ENCODE measurements around the gene ADGRL3. TPM values are rescaled to one million over a fixed set of nuclear protein-coding genes. Genes with fewer than 3 reads are reported as not detected.

Gene ADGRL3
- total RNA-seq, 2 experiments from 2014 or later = not detected

- Histone ChIP-seq H3K4me1 (ENCODE audit: insufficient read depth, low read length, poor library complexity, severe bottlenecking) (no peaks in the 10 kb centered on the region), H3K4me2 (ENCODE audit: low read length) (no peak overlapping the region), H3K9me2 (ENCODE audit: insufficient read depth, low read length) (no peaks in the 10 kb centered on the region), H3K79me2 (ENCODE audit: insufficient read depth, low read depth, low read length) (no peaks in the 10 kb centered on the region), H3K27ac (ENCODE audit: low read depth, low read length, poor library complexity, severe bottlenecking) (no peak overlapping the region), H4K20me1 (ENCODE audit: insufficient read depth, low read length) (no peaks in the 10 kb centered on the region), H2AFZ (ENCODE audit: low read length) (no peak overlapping the region), H3K9me3 (ENCODE audit: low read length) (no peaks in the 10 kb centered on the region), H3K36me3 (ENCODE audit: insufficient read depth, low read length) (no peaks in the 10 kb centered on the region), H3K4me3 (ENCODE audit: low read depth, low read length, poor library complexity, severe bottlenecking) (no peak overlapping the region)
- TF ChIP-seq EZH2phosphoT487 (IDR thresholded peaks at IDR 0.05; ENCODE audit: borderline replicate concordance, low read depth, low read length) (no peak), CTCF (conservative IDR thresholded peaks at IDR 0.05; ENCODE audit: low read length) (no peak)
- DNase-seq (ENCODE audit: low spot score) = no peak
- no TSS peak for BruUV-seq (replicated peaks)
- ChIA-PET POLR2A (no interaction called here), CTCF (ENCODE audit: unreplicated experiment) (no interaction called here)
- intact Hi-C loops (cut with micrococcal nuclease; ENCODE audit: unreplicated experiment) = no loop called here
Measured at GRCh38 chr4:61716426-61716825, 516.3 kb downstream of the ADGRL3 start.

GRCh38 chr4:61723492-61723891, 523.4 kb downstream of the ADGRL3 start:
- H3K9me2 ChIP-seq (ENCODE audit: insufficient read depth, low read length) = no peaks in the 10 kb centered on the region
- no TSS peak for BruUV-seq (replicated peaks)
- POLR2A ChIA-PET = no interaction called here
- no peak overlapping the region for H2AFZ ChIP-seq (ENCODE audit: low read length)
- no peak overlapping the region for H3K27ac ChIP-seq (ENCODE audit: low read depth, low read length, poor library complexity, severe bottlenecking)
- DNase-seq (ENCODE audit: low spot score) = no peak
- H3K9me3 ChIP-seq (ENCODE audit: low read length) = no peaks in the 10 kb centered on the region
- H3K36me3 ChIP-seq (ENCODE audit: insufficient read depth, low read length) = no peaks in the 10 kb centered on the region
- H4K20me1 ChIP-seq (ENCODE audit: insufficient read depth, low read length) = no peaks in the 10 kb centered on the region
- H3K4me2 ChIP-seq (ENCODE audit: low read length) = no peak overlapping the region
- H3K4me3 ChIP-seq (ENCODE audit: low read depth, low read length, poor library complexity, severe bottlenecking) = no peak overlapping the region
- intact Hi-C loops (cut with micrococcal nuclease; ENCODE audit: unreplicated experiment) = no loop called here
- no peak for TF ChIP-seq CTCF (conservative IDR thresholded peaks at IDR 0.05; ENCODE audit: low read length)
- no peak for TF ChIP-seq EZH2phosphoT487 (IDR thresholded peaks at IDR 0.05; ENCODE audit: borderline replicate concordance, low read depth, low read length)
- no peaks in the 10 kb centered on the region for H3K4me1 ChIP-seq (ENCODE audit: insufficient read depth, low read length, poor library complexity, severe bottlenecking)
- CTCF ChIA-PET (ENCODE audit: unreplicated experiment) = no interaction called here
- H3K79me2 ChIP-seq (ENCODE audit: insufficient read depth, low read depth, low read length) = no peaks in the 10 kb centered on the region

GRCh38 chr4:61727286-61727685, 527.2 kb downstream of the ADGRL3 start:
- Histone ChIP-seq H3K27ac (ENCODE audit: low read depth, low read length, poor library complexity, severe bottlenecking) (no peak overlapping the region), H3K36me3 (ENCODE audit: insufficient read depth, low read length) (no peaks in the 10 kb centered on the region), H3K4me1 (ENCODE audit: insufficient read depth, low read length, poor library complexity, severe bottlenecking) (no peaks in the 10 kb centered on the region), H3K79me2 (ENCODE audit: insufficient read depth, low read depth, low read length) (no peaks in the 10 kb centered on the region), H3K9me3 (ENCODE audit: low read length) (no peaks in the 10 kb centered on the region), H3K4me3 (ENCODE audit: low read depth, low read length, poor library complexity, severe bottlenecking) (no peak overlapping the region), H3K9me2 (ENCODE audit: insufficient read depth, low read length) (no peaks in the 10 kb centered on the region), H3K4me2 (ENCODE audit: low read length) (no peak overlapping the region), H4K20me1 (ENCODE audit: insufficient read depth, low read length) (no peaks in the 10 kb centered on the region), H2AFZ (ENCODE audit: low read length) (no peak overlapping the region)
- no peak for DNase-seq (ENCODE audit: low spot score)
- no TSS peak for BruUV-seq (replicated peaks)
- POLR2A ChIA-PET = interaction anchor here (0.6 kb wide), 1 partner anchor 1892 kb away, joined by 3 read pairs; no protein-coding TSS in a partner anchor
- TF ChIP-seq EZH2phosphoT487 (IDR thresholded peaks at IDR 0.05; ENCODE audit: borderline replicate concordance, low read depth, low read length) = no peak
- no peak for TF ChIP-seq CTCF (conservative IDR thresholded peaks at IDR 0.05; ENCODE audit: low read length)
- intact Hi-C loops (cut with micrococcal nuclease; ENCODE audit: unreplicated experiment) = no loop called here
- CTCF ChIA-PET (ENCODE audit: unreplicated experiment) = no interaction called here

Data from OCI-LY7 (cell line).